ENCODE data around the gene PHF19. TPM values are rescaled to one million over a fixed set of nuclear protein-coding genes. Genes with fewer than 3 reads are reported as not detected.

Gene PHF19
- total and polyA plus RNA-seq, 10 of the 15 experiments (the other 5 are each of a cell fraction or from before 2014, with no cell fraction given): 26.0 to 133 (median 87.7) TPM

DNA sequence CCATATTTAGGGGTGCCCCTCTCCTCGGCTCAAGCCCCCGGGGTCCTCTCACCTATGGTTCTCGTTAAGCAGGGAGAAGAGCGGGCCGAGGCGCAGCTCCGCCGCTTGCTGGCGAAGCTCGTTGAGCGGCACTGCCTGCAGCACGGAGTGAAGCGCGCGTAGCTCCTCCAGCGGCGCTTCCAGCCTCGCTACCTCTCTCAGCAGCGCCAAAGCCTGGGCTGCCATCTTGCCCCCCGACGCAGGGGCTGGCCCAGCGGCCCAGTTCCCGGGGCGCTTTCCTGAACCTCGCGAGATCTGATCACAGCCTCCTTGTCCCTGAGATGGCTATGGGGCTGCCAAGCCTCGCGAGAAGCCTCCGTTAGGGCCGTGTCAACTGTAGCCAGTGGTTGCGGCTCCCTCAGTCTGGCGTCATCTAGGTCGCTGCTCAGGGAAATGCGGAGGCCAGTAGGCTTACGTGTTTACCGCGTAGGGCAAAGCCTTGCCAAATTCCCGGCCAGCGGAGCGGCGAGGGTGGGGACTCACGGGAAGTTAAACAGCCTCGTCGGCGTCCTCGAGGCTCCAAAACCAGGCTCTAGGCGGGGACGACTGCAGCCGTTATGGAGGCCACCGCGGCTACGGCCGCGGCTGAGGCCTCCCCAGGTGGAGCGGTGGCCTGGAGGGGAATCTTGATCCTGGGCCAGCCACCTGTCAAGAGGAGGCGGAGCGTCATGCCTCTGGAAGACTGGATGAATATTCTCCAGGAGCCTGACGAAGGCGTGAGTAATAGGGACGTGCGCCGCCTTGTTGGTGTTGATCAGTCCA lies 34.1 kb downstream of the PHF19 start, which contains the start of gene PSMD5 (continued):
- TF ChIP-seq, protein P1, sequence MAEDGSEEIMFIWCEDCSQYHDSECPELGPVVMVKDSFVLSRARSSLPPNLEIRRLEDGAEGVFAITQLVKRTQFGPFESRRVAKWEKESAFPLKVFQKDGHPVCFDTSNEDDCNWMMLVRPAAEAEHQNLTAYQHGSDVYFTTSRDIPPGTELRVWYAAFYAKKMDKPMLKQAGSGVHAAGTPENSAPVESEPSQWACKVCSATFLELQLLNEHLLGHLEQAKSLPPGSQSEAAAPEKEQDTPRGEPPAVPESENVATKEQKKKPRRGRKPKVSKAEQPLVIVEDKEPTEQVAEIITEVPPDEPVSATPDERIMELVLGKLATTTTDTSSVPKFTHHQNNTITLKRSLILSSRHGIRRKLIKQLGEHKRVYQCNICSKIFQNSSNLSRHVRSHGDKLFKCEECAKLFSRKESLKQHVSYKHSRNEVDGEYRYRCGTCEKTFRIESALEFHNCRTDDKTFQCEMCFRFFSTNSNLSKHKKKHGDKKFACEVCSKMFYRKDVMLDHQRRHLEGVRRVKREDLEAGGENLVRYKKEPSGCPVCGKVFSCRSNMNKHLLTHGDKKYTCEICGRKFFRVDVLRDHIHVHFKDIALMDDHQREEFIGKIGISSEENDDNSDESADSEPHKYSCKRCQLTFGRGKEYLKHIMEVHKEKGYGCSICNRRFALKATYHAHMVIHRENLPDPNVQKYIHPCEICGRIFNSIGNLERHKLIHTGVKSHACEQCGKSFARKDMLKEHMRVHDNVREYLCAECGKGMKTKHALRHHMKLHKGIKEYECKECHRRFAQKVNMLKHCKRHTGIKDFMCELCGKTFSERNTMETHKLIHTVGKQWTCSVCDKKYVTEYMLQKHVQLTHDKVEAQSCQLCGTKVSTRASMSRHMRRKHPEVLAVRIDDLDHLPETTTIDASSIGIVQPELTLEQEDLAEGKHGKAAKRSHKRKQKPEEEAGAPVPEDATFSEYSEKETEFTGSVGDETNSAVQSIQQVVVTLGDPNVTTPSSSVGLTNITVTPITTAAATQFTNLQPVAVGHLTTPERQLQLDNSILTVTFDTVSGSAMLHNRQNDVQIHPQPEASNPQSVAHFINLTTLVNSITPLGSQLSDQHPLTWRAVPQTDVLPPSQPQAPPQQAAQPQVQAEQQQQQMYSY (CRISPR knock-in tag; IDR thresholded peaks at IDR 0.05): no peak
- no peak for TF ChIP-seq RAD51 (IDR thresholded peaks at IDR 0.05)
- TF ChIP-seq SMARCA5 (IDR thresholded peaks at IDR 0.05): 0 out of 2 replicates have a peak, but pooled peaks have one; percentile 20
- TF ChIP-seq SPI1 (IDR thresholded peaks at IDR 0.05; ENCODE audit: borderline replicate concordance, insufficient read depth, low read depth, low read length): no peak
- TF ChIP-seq, protein P2, sequence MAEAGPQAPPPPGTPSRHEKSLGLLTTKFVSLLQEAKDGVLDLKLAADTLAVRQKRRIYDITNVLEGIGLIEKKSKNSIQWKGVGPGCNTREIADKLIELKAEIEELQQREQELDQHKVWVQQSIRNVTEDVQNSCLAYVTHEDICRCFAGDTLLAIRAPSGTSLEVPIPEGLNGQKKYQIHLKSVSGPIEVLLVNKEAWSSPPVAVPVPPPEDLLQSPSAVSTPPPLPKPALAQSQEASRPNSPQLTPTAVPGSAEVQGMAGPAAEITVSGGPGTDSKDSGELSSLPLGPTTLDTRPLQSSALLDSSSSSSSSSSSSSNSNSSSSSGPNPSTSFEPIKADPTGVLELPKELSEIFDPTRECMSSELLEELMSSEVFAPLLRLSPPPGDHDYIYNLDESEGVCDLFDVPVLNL (IDR thresholded peaks at IDR 0.05; ENCODE audit: low read depth, low read length): no peak
- TF ChIP-seq FOXK2 (IDR thresholded peaks at IDR 0.05): no peak; the same call in 1 of the 2 replicates
- peak; percentile 98 for TF ChIP-seq YY1 (IDR thresholded peaks at IDR 0.05; ENCODE audit: low read depth, low read length)
- TF ChIP-seq BMI1 (IDR thresholded peaks at IDR 0.05; ENCODE audit: borderline replicate concordance): no peak
- TF ChIP-seq, protein P3, sequence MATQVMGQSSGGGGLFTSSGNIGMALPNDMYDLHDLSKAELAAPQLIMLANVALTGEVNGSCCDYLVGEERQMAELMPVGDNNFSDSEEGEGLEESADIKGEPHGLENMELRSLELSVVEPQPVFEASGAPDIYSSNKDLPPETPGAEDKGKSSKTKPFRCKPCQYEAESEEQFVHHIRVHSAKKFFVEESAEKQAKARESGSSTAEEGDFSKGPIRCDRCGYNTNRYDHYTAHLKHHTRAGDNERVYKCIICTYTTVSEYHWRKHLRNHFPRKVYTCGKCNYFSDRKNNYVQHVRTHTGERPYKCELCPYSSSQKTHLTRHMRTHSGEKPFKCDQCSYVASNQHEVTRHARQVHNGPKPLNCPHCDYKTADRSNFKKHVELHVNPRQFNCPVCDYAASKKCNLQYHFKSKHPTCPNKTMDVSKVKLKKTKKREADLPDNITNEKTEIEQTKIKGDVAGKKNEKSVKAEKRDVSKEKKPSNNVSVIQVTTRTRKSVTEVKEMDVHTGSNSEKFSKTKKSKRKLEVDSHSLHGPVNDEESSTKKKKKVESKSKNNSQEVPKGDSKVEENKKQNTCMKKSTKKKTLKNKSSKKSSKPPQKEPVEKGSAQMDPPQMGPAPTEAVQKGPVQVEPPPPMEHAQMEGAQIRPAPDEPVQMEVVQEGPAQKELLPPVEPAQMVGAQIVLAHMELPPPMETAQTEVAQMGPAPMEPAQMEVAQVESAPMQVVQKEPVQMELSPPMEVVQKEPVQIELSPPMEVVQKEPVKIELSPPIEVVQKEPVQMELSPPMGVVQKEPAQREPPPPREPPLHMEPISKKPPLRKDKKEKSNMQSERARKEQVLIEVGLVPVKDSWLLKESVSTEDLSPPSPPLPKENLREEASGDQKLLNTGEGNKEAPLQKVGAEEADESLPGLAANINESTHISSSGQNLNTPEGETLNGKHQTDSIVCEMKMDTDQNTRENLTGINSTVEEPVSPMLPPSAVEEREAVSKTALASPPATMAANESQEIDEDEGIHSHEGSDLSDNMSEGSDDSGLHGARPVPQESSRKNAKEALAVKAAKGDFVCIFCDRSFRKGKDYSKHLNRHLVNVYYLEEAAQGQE (IDR thresholded peaks at IDR 0.05; ENCODE audit: low read depth, low read length): no peak
- TF ChIP-seq SMAD1 (IDR thresholded peaks at IDR 0.05; ENCODE audit: low read depth, partially characterized antibody): no peak
- no peak for TF ChIP-seq ZNF384 (IDR thresholded peaks at IDR 0.05; ENCODE audit: borderline replicate concordance, low read depth, low read length)
- no peak for TF ChIP-seq ZNF274 (IDR thresholded peaks at IDR 0.05; ENCODE audit: insufficient read depth, insufficient read length)
- no peak for TF ChIP-seq JUND (IDR thresholded peaks at IDR 0.05; ENCODE audit: low read depth, low read length)
- TF ChIP-seq ZSCAN29 (IDR thresholded peaks at IDR 0.05): no peak
- 0 out of 2 replicates have a peak, but pooled peaks have one; percentile 39 for TF ChIP-seq BACH1 (IDR thresholded peaks at IDR 0.05; ENCODE audit: borderline replicate concordance)
- TF ChIP-seq, protein P4, sequence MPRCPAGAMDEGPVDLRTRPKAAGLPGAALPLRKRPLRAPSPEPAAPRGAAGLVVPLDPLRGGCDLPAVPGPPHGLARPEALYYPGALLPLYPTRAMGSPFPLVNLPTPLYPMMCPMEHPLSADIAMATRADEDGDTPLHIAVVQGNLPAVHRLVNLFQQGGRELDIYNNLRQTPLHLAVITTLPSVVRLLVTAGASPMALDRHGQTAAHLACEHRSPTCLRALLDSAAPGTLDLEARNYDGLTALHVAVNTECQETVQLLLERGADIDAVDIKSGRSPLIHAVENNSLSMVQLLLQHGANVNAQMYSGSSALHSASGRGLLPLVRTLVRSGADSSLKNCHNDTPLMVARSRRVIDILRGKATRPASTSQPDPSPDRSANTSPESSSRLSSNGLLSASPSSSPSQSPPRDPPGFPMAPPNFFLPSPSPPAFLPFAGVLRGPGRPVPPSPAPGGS (IDR thresholded peaks at IDR 0.05; ENCODE audit: borderline replicate concordance, insufficient read depth, low read depth, low read length, poor library complexity, severe bottlenecking): no peak
- peak; percentile 81; the same call in 1 of the 3 replicates for TF ChIP-seq POU2F2 (IDR thresholded peaks at IDR 0.05; ENCODE audit: borderline replicate concordance, low read depth, low read length)
- TF ChIP-seq BRCA1 (IDR thresholded peaks at IDR 0.05; ENCODE audit: low read depth, low read length): peak; percentile 98
- no peak; the same call in 1 of the 2 replicates for TF ChIP-seq NBN (IDR thresholded peaks at IDR 0.05)
- TF ChIP-seq EED (IDR thresholded peaks at IDR 0.05; ENCODE audit: low read depth): peak; percentile 37; the same call in 1 of the 2 replicates
- TF ChIP-seq POLR2A (IDR thresholded peaks at IDR 0.05; ENCODE audit: low read depth, low read length): peak; percentile 99

All from GM12878 (cell line).